ENCODE results near the gene PKN2. TPM values are rescaled to one million over a fixed set of nuclear protein-coding genes. Genes with fewer than 3 reads are reported as not detected.

PKN2 gene
- total RNA-seq, 1 donor from 2014 or later, result 37.5 TPM

- peak overlapping the region; percentile 65 for H3K27ac ChIP-seq (ENCODE audit: low read depth, low read length)
- no peaks in the 10 kb centered on the region for H3K27me3 ChIP-seq (ENCODE audit: insufficient read depth, low read length)
- no peaks in the 10 kb centered on the region for H3K9me3 ChIP-seq (ENCODE audit: insufficient read depth, low read depth, low read length)
- peak overlapping the region; percentile 27 for H3K4me3 ChIP-seq (ENCODE audit: insufficient read depth, low read depth, low read length)
- no peak for FAIRE-seq
- Mint-ChIP-seq H3K4me1 (ENCODE audit: low read depth, unreplicated experiment) (peaks cover 37% of the 10 kb centered on the region), H3K4me3 (ENCODE audit: unreplicated experiment) (no peak overlapping the region), H3K27me3 (ENCODE audit: low read depth, unreplicated experiment) (no peaks in the 10 kb centered on the region), H3K36me3 (ENCODE audit: low read depth, unreplicated experiment) (peaks cover 7% of the 10 kb centered on the region), H3K27ac (ENCODE audit: unreplicated experiment) (peak overlapping the region; percentile 49), H3K9me3 (ENCODE audit: unreplicated experiment) (no peaks in the 10 kb centered on the region)
- DNase-seq (ENCODE audit: low read depth), result peak; percentile 45
- H3K4me1 ChIP-seq (ENCODE audit: insufficient read depth, low read length), result peaks cover 24% of the 10 kb centered on the region
- peak overlapping the region; percentile 76 for H3K4me2 ChIP-seq (ENCODE audit: low read length)
- peaks cover 95% of the 10 kb centered on the region for H3K79me2 ChIP-seq (ENCODE audit: insufficient read depth, low read length)
- H4K20me1 ChIP-seq (ENCODE audit: insufficient read depth, low read length), result peaks cover 18% of the 10 kb centered on the region
- peak overlapping the region; percentile 14 for H2AFZ ChIP-seq (ENCODE audit: low read depth, low read length)
- TF ChIP-seq EZH2 (IDR thresholded peaks at IDR 0.05; ENCODE audit: insufficient read depth, low read length) (no peak), CTCF (IDR thresholded peaks at IDR 0.05; ENCODE audit: insufficient read depth, low read depth, low read length) (no peak)
- H3K36me3 ChIP-seq (ENCODE audit: insufficient read depth, low read length), result no peaks in the 10 kb centered on the region
- peak overlapping the region; percentile 54 for H3K9ac ChIP-seq (ENCODE audit: low read length)
Observed at GRCh38 chr1:88695781-88696180, 11.7 kb downstream of the PKN2 start.

- Histone ChIP-seq H3K4me2 (ENCODE audit: low read length) (peak overlapping the region; percentile 16), H3K27ac (ENCODE audit: low read depth, low read length) (peak overlapping the region; percentile 11), H3K4me3 (ENCODE audit: insufficient read depth, low read depth, low read length) (no peak overlapping the region), H3K9ac (ENCODE audit: low read length) (no peak overlapping the region), H3K27me3 (ENCODE audit: insufficient read depth, low read length) (no peaks in the 10 kb centered on the region), H2AFZ (ENCODE audit: low read depth, low read length) (no peak overlapping the region), H3K36me3 (ENCODE audit: insufficient read depth, low read length) (no peaks in the 10 kb centered on the region), H4K20me1 (ENCODE audit: insufficient read depth, low read length) (peaks cover 18% of the 10 kb centered on the region), H3K4me1 (ENCODE audit: insufficient read depth, low read length) (peaks cover 24% of the 10 kb centered on the region), H3K79me2 (ENCODE audit: insufficient read depth, low read length) (peaks cover 95% of the 10 kb centered on the region), H3K9me3 (ENCODE audit: insufficient read depth, low read depth, low read length) (no peaks in the 10 kb centered on the region)
- Mint-ChIP-seq H3K27ac (ENCODE audit: unreplicated experiment) (peak overlapping the region; percentile 42), H3K9me3 (ENCODE audit: unreplicated experiment) (no peaks in the 10 kb centered on the region), H3K4me1 (ENCODE audit: low read depth, unreplicated experiment) (peaks cover 37% of the 10 kb centered on the region), H3K27me3 (ENCODE audit: low read depth, unreplicated experiment) (no peaks in the 10 kb centered on the region), H3K4me3 (ENCODE audit: unreplicated experiment) (no peak overlapping the region), H3K36me3 (ENCODE audit: low read depth, unreplicated experiment) (peaks cover 7% of the 10 kb centered on the region)
- TF ChIP-seq EZH2 (IDR thresholded peaks at IDR 0.05; ENCODE audit: insufficient read depth, low read length) (no peak), CTCF (IDR thresholded peaks at IDR 0.05; ENCODE audit: insufficient read depth, low read depth, low read length) (no peak)
- FAIRE-seq, result no peak
- peak; percentile 60 for DNase-seq (ENCODE audit: low read depth)
Observed at GRCh38 chr1:88697503-88697902, 13.4 kb downstream of the PKN2 start.

- no peak for FAIRE-seq
- H4K20me1 ChIP-seq (ENCODE audit: insufficient read depth, low read length), result peaks cover 22% of the 10 kb centered on the region
- Mint-ChIP-seq H3K4me1 (ENCODE audit: low read depth, unreplicated experiment) (peaks cover 35% of the 10 kb centered on the region), H3K9me3 (ENCODE audit: unreplicated experiment) (no peaks in the 10 kb centered on the region), H3K36me3 (ENCODE audit: low read depth, unreplicated experiment) (peaks cover 7% of the 10 kb centered on the region), H3K4me3 (ENCODE audit: unreplicated experiment) (peak overlapping the region; percentile 40), H3K27me3 (ENCODE audit: low read depth, unreplicated experiment) (no peaks in the 10 kb centered on the region), H3K27ac (ENCODE audit: unreplicated experiment) (peak overlapping the region; percentile 42)
- no peak for DNase-seq (ENCODE audit: low read depth)
- no peak overlapping the region for H2AFZ ChIP-seq (ENCODE audit: low read depth, low read length)
- H3K4me2 ChIP-seq (ENCODE audit: low read length), result peak overlapping the region; percentile 16
- no peak overlapping the region for H3K4me3 ChIP-seq (ENCODE audit: insufficient read depth, low read depth, low read length)
- no peaks in the 10 kb centered on the region for H3K9me3 ChIP-seq (ENCODE audit: insufficient read depth, low read depth, low read length)
- H3K4me1 ChIP-seq (ENCODE audit: insufficient read depth, low read length), result peaks cover 24% of the 10 kb centered on the region
- no peaks in the 10 kb centered on the region for H3K27me3 ChIP-seq (ENCODE audit: insufficient read depth, low read length)
- TF ChIP-seq EZH2 (IDR thresholded peaks at IDR 0.05; ENCODE audit: insufficient read depth, low read length), result no peak
- no peak for TF ChIP-seq CTCF (IDR thresholded peaks at IDR 0.05; ENCODE audit: insufficient read depth, low read depth, low read length)
- no peak overlapping the region for H3K9ac ChIP-seq (ENCODE audit: low read length)
- peaks cover 95% of the 10 kb centered on the region for H3K79me2 ChIP-seq (ENCODE audit: insufficient read depth, low read length)
- H3K27ac ChIP-seq (ENCODE audit: low read depth, low read length), result peak overlapping the region; percentile 27
- H3K36me3 ChIP-seq (ENCODE audit: insufficient read depth, low read length), result no peaks in the 10 kb centered on the region
Observed at GRCh38 chr1:88698140-88698539, 14.1 kb downstream of the PKN2 start.

Data from astrocyte (in vitro differentiated cells and primary cell).